Right atrium auricular region (tissue), 2 donors: ENCODE measurements around the gene DBR1. TPM values are rescaled to one million over a fixed set of nuclear protein-coding genes. Genes with fewer than 3 reads are reported as not detected.

Experiments used
- DNase-seq: peaks from one replicate; pipeline ENCODE4 v3.0.0-alpha.2; 2019; ENCODE audit warnings: low spot score
- H3K27ac ChIP-seq, 2 donors: fragments of 200-600 bp; sonication (generic); 1 replicate in 1 of 2; 2 replicates in 1 of 2; pipeline ENCODE4 v1.5.1; 2016 to 2019
- H3K27me3 ChIP-seq, 2 donors: fragments of 200-600 bp; sonication (generic); one replicate each; pipeline versions ENCODE4 v1.5.1 to v1.6.0; 2017 to 2019
- H3K36me3 ChIP-seq: fragments of 200-600 bp; sonication (generic); one replicate; pipeline ENCODE4 v1.5.1; 2016
- H3K4me1 ChIP-seq, 2 donors: fragments of 200-600 bp; sonication (generic); one replicate each; pipeline versions ENCODE4 v1.5.1 to v1.6.0; 2017 to 2019
- H3K4me3 ChIP-seq, 2 donors: fragments of 200-600 bp; sonication (generic); 1 replicate in 1 of 2; 2 replicates in 1 of 2; pipeline ENCODE4 v1.5.1; 2017 to 2019; ENCODE audit warnings: mild to moderate bottlenecking in 1 of 2, moderate library complexity in 1 of 2
- H3K9me3 ChIP-seq, 2 donors: fragments of 200-600 bp; sonication (generic); one replicate each; pipeline ENCODE4 v1.5.1; 2019
- CTCF ChIP-seq, 2 donors: fragments of 200-600 bp; sonication (generic); IDR thresholded peaks; one replicate each; pipeline ENCODE4 v1.5.1; 2019; ENCODE audit warnings: antibody characterized with exemption in 2 of 2
- total RNA-seq, 2 donors: library from RNA; depleted of rRNA; stranded (reverse); fragments of >200 nt; gene quantifications; one replicate each; pipeline ENCODE4 v1.1.0, GENCODE V29; 2016

The DBR1 gene
- total RNA-seq, 2 donors from 2014 or later: 6.9 to 8.1 TPM

GRCh38 chr3:138118612-138119422 is 55.9 kb downstream of the DBR1 start:
- H3K27ac ChIP-seq: no peak overlapping the region
- H3K9me3 ChIP-seq: no peaks in the 10 kb centered on the region
- no peaks in the 10 kb centered on the region for H3K27me3 ChIP-seq
- H3K36me3 ChIP-seq: no peaks in the 10 kb centered on the region
- no peak overlapping the region for H3K4me3 ChIP-seq
- TF ChIP-seq CTCF (IDR thresholded peaks at IDR 0.05): peak; percentile 79 to 85
- peaks cover 0 to 20% of the 10 kb centered on the region in 2 donors for H3K4me1 ChIP-seq
- peak; percentile 84 for DNase-seq

- peak; percentile 75 for DNase-seq
- peak; percentile 81 to 82 for TF ChIP-seq CTCF (IDR thresholded peaks at IDR 0.05)
- peak within 1 kb of the TSS; percentile 79 to 95 for H3K27ac ChIP-seq
- H3K9me3 ChIP-seq: no peaks in the 10 kb centered on the region
- no peaks in the 10 kb centered on the region for H3K27me3 ChIP-seq
- H3K4me3 ChIP-seq: peak within 1 kb of the TSS; percentile 68 to 80
- H3K4me1 ChIP-seq: peaks cover 0 to 29% of the 10 kb centered on the region in 2 donors
- H3K36me3 ChIP-seq: no peaks in the 10 kb centered on the region
These were observed 59.4 kb downstream of the DBR1 start, which contains the start of gene DZIP1L for GRCh38 chr3:138114988-138115971. Gene DZIP1L (minus strand): TSS chr3:138115608. CDS start chr3:138103971, 11,637 bp downstream.

- TF ChIP-seq CTCF (IDR thresholded peaks at IDR 0.05): no peak
- H3K27ac ChIP-seq: peak overlapping the region; percentile 79 to 95
- H3K4me1 ChIP-seq: peaks cover 0 to 29% of the 10 kb centered on the region in 2 donors
- no peaks in the 10 kb centered on the region for H3K36me3 ChIP-seq
- H3K9me3 ChIP-seq: no peaks in the 10 kb centered on the region
- H3K4me3 ChIP-seq: peak overlapping the region; percentile 68 to 80
- no peaks in the 10 kb centered on the region for H3K27me3 ChIP-seq
- no peak for DNase-seq
These were observed 60.2 kb downstream of the DBR1 start for GRCh38 chr3:138114431-138114918.

GRCh38 chr3:138113326-138113725 is 61.4 kb downstream of the DBR1 start:
- Histone ChIP-seq H3K4me3 (no peak overlapping the region), H3K36me3 (no peaks in the 10 kb centered on the region), H3K4me1 (peaks cover 0 to 25% of the 10 kb centered on the region in 2 donors), H3K27ac (no peak overlapping the region), H3K9me3 (no peaks in the 10 kb centered on the region), H3K27me3 (no peaks in the 10 kb centered on the region)
- TF ChIP-seq CTCF (IDR thresholded peaks at IDR 0.05): no peak
- no peak for DNase-seq

GRCh38 chr3:138112362-138112761 is 62.4 kb downstream of the DBR1 start:
- H3K9me3 ChIP-seq: no peaks in the 10 kb centered on the region
- no peaks in the 10 kb centered on the region for H3K27me3 ChIP-seq
- no peak for TF ChIP-seq CTCF (IDR thresholded peaks at IDR 0.05)
- H3K4me1 ChIP-seq: peaks cover 0 to 25% of the 10 kb centered on the region in 2 donors
- no peak for DNase-seq
- no peaks in the 10 kb centered on the region for H3K36me3 ChIP-seq
- no peak overlapping the region for H3K27ac ChIP-seq
- H3K4me3 ChIP-seq: no peak overlapping the region

Other genes with a start within 250 kb of the DBR1 start
- gene CLDN18, start 164.8 kb downstream of the DBR1 start, total RNA-seq: 10 to 100 TPM in 1 of 2 donors, under 1 TPM in 1; 0.12 to 21.0 TPM
- gene DZIP1L, start 59.3 kb downstream of the DBR1 start, total RNA-seq: 1 to 10 TPM; 4.0 to 4.6 TPM
- gene A4GNT, start 42.5 kb downstream of the DBR1 start, total RNA-seq: not detected
- 10 to 100 TPM; 28.6 to 33.8 TPM for gene ARMC8, start 12.4 kb upstream of the DBR1 start, total RNA-seq
- not detected for gene NME9, start 154.9 kb upstream of the DBR1 start, total RNA-seq
- gene MRAS, start 173.7 kb upstream of the DBR1 start, total RNA-seq: 100 to 1,000 TPM; 174 to 288 TPM